Stimulated activated CD4-positive, alpha-beta T cell treated with anti-CD3 and anti-CD28 coated beads, TNF-alpha, amount 100 ng/mL, for 48 hours (primary cell): ENCODE results near the gene ASL.
"Not testable (repeated sequence)": the region's sequence is repeated elsewhere in the genome, so short reads cannot be mapped to it uniquely, and the experiment has no call there.

ENCODE experiments used
- DNase-seq, 3 donors: peaks; one replicate each; pipeline ENCODE4 v3.0.0-alpha.2; 2020; ENCODE audit warnings: low read depth in 3 of 3

ASL gene

DNA sequence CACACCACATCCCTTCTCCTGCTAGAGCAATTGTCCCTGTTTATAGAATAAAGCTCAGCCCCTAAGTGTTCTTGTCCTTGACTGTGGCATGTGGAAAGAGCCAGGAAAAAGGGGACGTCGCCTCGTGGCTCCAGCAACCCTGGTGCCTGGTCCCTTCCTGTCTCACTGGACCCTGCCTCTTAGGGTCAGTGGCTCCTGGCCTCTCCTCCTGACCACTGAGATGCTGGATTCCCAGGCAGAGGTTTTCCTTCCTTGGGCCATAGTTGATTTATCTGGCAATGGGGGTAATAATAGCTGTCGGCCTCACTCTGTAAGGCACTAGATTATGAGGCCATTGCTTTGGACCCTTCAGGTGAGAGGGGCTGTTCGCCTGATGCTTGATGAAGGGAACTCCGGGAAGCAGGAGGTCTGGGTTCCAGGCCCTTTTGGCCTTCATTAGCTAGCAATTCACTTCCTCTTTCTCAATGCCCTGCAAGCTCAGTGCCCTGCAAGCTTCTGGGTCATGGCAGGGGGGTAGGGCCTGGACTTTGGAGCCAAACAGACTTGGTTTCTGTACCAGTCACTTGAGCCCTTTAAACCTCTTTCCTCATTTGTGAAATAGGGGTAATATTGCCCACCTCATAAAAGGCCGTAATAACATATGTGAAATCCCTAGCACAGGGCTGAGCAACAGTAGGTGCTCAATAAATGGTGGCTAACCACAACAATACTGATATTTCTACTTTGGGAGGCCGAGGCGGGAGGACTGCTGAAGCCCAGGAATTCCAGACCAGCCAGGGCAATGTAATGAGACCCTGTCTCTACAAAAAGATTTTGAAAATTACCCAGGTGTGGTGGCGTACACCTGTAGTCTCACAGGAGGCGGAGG, 1.1 kb downstream of the ASL start:
- no peak for DNase-seq

DNA sequence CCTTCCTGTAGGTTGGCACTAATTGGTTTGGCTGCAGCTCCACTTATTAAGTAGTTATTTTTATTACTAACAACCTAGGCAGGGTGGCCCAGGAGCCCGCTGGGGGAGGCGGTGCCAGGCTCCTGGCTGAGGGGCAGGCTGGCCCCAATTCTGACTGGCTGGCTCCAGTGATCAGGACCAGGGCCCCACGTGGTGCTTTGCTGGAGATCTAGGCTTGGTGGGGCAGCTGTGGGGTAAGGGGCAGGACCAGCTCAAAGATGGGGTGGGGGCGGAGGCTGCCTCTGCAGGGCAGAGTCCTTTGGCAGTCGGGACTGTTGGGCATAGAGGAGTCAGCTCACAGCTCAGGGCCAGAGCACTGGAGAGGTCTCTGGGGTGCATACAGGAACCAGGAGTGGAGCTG, 2.4 kb downstream of the ASL start:
- DNase-seq: no peak

GRCh38 chr7:66082083-66082482, 6.5 kb downstream of the ASL start:
- DNase-seq: no peak

DNA sequence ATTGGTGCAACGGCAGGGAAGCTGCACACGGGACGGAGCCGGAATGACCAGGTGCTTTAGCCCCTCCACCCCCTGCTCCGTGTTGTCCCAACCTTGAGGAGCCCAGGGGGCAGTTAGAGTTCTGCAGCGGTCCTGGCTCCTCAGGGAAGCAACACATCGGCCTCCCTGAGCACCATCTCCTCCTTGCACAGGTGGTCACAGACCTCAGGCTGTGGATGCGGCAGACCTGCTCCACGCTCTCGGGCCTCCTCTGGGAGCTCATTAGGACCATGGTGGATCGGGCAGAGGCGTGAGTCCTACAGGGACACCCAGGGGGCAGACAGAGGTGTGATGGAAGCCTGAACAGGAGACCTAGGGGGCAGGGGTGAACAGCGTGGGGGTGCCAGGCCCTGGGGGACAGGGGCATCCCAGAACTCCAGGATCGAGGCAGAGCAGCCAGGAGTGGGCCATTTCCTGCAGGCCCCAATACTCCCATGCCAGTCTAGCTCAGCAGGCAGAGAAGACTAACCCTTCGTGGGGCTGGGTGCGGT, 7.3 kb downstream of the ASL start:
- no peak for DNase-seq

GRCh38 chr7:66083677-66084076, 8.1 kb downstream of the ASL start:
- DNase-seq: no peak

GRCh38 chr7:66088861-66089838, 13.5 kb downstream of the ASL start:
- no peak for DNase-seq

- DNase-seq: no peak
Measured at GRCh38 chr7:66092654-66093053, 17.0 kb downstream of the ASL start.

DNA sequence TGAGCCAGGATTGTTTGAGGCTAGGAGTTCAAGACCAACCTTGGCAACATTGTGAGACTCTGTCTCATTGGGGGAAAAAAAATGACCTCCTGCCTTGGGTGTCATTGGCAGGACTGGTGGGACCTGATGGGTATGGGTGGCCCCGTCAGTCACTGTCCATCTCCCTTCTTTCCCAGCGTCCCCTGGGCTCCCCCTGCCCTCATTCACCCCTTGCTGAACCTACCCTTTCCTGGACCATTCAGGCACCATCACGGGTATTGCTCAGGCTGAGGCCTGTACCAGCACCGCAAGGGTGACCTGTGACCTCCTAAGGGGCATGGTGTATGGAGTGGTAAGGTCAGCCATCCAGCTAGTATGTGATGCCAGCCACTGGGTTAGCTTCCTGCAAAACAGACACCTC, 19.4 kb downstream of the ASL start:
- no peak for DNase-seq

DNA sequence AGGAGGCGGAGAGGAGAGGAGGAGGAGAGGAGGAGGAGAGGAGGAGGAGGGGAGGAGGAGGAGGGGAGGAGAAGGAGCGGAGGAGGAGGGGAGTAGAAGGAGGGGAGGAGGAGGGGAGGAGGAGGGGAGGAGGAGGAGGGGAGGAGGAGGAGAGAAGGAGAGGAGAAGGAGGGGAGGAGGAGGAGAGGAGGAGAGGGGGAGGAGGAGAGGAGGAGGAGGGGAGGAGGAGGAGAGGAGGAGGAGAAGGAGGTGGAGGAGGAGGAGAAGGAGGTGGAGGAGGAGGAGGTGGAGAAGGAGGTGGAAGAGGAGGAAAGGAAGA, 23.6 kb downstream of the ASL start:
- no peak for DNase-seq

GRCh38 chr7:66099551-66100407, 24.2 kb downstream of the ASL start:
- DNase-seq: peak in 1 of 3 donors; percentile 32

DNA sequence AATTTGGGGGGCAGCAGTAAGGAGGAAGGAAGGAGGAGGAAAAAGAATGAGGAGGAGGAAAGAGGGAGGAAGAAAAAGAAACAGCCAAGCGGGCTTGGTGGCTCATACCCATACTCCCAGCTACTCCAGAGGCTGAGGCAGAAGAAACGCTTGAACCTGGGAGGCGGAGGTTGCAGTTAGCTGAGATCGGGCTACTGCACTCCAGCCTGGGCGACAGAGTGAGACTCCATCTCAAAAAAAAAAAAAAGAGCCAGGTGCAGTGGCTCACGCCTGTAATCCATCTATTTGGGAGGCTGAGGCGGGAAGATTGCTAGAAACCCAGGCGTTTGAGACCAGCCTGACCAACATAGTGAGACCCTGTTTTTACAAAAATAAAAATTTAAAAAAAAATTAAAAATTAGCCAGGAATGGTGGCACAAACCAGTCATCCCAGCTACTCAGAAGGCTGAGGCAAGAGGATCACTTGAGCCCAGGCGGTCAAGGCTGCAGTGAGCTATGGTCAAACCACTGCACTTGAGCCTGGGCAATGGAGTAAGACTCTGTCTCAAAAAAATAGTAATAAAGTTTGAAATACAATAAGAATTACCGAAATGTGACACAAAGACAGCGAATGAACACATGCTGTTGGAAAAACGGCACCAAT, 24.9 kb downstream of the ASL start:
- DNase-seq: no peak

DNA sequence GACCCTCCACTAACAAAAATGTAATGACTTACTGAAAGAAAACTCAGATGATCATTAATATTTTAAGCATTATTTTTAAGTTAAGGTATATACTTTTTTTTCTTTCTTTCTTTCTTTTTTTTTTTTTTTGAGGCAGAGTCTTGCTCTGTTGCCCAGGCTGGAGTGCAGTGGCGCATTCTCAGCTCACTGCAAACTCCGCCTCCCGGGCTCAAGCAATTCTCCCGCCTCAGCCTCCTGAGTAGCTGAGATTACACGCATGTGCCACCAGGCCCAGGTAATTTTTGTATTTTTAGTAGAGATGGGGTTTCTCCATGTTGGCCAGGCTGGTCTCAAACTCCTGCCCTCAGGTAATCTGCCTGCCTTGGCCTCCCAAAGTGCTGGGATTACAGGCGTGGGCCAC, 26.5 kb downstream of the ASL start:
- not testable (repeated sequence) for DNase-seq

DNA sequence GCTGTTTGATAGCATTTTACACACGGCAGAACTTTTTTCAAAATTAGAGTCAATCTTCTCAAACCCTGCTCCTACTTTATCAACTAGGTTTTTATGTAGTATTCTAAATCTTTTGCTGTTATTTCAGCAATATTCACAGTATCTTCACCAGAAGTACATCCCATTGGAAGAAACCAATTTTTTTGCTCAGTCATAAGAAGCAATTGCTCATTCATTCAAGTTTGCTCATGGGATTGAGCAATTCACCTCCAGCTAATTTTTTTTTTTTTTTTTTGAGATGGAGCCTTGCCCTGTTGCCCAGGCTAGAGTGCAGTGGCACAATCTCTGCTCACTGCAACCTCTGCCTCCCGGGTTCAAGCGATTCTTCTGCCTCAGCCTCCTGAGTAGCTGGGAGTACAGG, 28.4 kb downstream of the ASL start:
- not testable (repeated sequence) for DNase-seq

DNA sequence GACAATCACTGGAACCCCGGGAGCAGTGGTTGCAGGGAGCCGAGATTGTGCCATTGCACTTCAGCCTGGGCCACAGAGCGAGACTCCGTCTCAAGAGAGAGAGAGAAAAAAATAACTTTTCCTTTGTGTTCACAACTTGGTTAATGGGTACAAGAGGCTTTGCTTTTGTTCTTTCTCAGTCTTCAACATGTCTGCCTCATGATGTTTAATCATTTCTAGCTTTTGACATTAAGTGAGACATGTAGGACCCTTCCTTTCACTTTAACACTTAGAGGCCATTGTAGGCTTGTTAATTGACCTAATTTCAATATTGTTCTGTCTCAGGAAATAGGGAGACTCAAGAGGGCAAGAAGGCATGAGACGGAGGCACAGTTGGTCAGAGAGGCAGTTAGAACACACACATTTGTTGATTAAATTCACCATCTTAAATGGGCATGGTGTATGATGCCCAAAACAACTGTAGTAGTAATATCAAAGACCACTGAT, 29.7 kb downstream of the ASL start:
- DNase-seq: no peak

GRCh38 chr7:66108410-66108809, 32.8 kb downstream of the ASL start:
- DNase-seq: not testable (repeated sequence)

- DNase-seq: no peak
Measured at GRCh38 chr7:66110856-66111255, 35.2 kb downstream of the ASL start.

GRCh38 chr7:66114743-66115649, 39.4 kb downstream of the ASL start, which contains the start of gene CRCP:
CRCP (plus strand) TSS chr7:66114847; CDS start chr7:66114963, 116 bp downstream.
- peak; percentile 64 to 75 (median 67) for DNase-seq

- not testable (repeated sequence) for DNase-seq
Measured at GRCh38 chr7:66116680-66117420, 41.2 kb downstream of the ASL start.

- no peak for DNase-seq
Measured at GRCh38 chr7:66118603-66119002, 43.0 kb downstream of the ASL start.
